Measurements from ENCODE around the gene PPCDC.

The PPCDC gene

DNA sequence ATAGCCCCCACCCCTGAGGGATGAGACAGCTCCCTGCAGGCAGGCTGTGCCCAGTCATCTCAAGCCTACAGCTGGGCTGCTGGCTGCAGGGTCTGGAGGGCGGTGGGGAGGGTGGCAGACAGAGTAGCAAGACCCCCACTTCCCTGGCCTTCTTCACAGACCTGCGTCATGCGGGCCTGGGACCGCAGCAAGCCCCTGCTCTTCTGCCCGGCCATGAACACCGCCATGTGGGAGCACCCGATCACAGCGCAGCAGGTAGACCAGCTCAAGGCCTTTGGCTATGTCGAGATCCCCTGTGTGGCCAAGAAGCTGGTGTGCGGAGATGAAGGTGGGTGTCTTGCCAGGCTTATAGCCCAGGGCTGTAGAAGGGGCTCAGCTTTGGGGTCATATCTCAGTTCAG, 25.0 kb downstream of the PPCDC start:
- DNase-seq: no peak

DNA sequence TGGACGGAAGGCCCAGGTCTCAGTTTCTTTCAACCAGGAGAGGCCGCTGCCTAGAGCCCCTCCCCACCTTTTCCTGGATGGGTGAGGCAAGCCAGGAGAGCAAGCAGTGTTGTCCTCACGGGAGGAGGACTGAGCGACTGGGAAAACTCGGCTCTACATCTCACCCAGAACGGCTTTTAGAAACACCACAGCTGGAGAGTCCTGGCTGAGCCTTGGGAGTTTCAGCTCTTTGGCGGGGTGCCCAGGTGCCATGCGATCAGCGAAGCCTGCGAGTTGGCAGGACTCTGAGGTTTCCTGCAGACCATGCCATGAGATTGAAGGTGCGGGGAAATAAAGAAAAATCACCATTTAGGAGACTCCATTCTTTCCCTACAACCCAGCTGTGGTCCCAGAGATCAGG, 26.0 kb downstream of the PPCDC start:
- DNase-seq: no peak

DNA sequence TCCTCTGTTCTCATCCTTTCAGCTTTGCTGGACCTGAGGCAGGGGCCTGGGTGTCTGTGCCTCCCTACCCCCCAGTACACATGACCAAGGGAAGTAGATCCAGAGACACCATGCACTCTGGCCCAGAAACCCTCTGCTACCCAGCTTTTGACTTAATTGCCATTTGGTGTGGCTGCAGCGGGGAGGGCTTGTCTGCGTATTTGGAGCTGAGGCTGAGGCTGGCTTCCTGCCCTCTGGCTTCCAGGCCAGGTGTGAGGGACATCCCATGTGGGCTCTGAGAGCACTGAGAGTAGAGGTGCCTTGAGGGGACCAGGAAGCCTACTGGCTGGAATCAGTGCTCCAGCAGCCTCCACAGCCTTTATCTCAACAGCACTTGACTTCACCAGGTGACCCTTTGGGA, 26.9 kb downstream of the PPCDC start:
- no peak for DNase-seq

DNA sequence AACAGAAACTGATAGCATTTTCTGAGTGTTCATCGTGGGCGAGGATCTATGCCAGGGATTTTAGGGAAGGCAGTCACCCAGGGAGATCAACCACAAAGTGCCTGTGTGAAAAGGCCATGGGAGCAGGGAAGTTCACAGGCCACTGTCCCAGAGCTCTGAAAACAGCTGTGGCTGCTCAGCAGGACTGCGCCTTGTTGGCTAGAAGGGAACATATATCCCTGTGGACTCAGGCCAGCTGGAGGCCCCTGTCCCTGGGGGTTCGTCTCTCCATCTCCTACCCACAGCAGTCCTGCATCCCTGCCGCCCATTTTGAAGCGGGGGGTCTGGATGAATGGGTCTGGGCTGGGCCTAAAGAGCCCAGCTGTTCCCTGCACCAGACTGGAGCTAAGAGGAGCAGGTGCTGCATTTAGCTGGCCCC, 27.8 kb downstream of the PPCDC start:
- no peak for DNase-seq

DNA sequence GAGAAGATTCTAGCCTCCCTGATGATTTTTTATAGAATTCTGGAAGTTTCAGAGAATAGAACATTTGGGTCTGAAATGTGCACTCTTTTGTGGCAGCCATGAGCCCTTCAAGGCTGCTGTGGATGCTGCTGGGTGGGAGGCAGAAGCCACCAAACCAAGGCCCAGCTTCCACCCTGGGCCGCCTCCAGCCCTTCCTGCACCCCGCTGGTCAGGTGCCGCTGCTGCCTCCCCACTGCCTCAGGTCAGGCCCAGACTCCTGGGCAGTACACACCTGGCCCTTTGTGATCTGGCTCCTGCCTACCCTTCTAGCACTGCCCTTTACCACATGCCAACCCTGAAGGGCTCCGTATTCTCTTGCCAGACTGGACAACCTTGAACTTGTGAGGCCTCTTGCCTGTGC, 28.3 kb downstream of the PPCDC start:
- no peak for DNase-seq

DNA sequence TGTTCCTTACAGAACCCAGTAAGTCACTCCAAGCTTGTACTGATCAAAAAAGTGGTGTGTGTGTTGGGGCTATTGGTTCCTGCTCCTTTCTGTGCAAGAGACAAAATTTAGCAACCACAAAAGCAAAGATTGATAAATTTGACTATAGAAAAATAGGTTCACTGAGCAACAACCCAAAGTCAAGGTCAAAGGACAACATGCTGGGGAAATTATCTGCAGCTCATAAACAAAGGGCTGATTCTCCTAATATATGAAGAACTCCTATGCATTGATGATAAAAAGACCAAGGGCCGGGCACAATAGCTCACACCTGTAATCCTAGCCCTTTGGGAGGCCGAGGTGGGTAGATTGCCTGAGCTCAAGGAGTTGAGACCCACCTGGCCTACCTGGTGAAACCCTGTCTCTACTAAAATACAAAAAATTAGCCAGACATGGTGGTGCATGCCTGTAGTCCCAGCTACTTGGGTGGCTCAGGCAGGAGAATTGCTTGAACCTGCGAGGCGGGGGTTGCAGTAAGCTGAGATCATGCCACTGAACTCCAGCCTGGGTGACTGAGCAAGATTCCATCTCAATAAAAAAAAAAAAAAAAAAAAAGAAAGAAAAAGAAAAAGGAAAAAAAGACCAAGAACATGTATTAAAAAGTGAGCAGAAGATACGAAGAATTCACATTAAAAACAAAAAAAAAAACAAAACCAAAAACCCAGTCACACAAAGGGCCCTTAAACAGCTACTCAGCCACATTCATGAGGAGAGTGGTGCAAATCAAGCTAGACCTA, 29.8 kb downstream of the PPCDC start:
- DNase-seq: no peak

DNA sequence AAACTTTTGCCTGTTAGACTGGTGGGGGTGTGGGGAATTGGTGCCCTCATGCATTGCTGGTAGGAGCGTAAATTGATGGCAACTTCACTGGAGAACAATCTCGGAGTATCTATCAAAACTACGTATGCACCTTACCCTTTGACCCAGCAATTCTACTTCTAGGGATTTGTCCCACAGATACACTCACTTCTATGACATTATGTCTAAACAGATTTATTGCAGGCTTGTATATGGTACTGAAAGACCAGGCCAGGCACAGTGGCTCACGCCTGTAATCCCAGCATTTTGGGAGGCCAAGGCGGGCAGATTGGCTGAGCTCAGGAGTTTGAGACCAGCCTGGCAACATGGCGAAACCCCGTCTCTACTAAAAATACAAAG, 30.3 kb downstream of the PPCDC start:
- no peak for DNase-seq

DNA sequence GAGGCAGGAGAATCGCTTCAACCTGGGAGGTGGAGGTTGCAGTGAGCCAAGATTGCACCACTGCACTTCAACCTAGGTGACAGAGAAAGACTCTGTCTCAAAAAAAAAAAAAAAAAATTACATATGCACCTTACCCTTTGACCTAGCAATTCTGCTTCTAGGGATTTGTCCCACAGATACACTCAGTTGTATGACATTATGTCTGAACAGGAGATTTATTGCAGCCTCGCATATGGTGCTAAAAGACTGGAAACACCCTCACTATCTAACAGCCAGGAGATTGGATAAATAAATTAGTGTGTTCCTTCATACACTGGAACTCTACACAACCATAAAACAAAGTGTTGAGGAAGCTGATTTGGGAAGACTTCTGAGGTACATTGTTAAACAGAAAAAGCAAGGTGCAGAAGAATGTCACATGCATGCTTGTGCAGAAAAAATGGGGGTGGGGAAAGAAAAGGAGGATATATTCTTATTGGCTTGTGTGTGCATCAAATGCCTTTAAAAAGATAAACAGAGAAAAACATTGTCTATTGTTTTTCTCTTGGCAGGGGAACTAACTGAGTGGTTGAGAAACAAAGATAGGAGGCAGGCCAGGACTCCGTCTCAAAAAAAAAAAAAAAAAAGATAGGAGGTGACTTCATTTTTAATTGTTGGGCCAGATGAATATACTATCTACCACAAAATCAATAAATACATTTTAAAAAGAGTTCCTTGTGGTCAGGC, 30.9 kb downstream of the PPCDC start:
- DNase-seq: no peak

DNA sequence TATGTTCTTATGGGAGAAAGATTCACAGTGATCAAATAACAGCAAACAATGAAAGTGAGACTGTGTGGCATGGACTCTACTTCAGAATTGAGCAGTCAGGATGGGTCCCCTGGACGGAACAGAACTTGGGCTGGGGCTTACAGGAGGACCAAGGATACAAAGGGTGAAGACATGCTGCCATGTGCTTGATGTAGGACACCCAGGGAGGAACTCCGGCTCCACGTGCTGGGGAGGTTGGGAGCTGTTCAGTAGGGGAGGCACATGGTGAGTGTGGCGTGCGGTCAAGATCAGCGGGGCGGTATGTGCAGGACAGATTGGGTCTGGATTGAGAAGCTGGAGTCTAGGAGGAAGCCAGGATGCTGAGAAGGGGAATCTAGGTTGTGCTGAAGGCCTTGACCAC, 32.6 kb downstream of the PPCDC start:
- no peak for DNase-seq

DNA sequence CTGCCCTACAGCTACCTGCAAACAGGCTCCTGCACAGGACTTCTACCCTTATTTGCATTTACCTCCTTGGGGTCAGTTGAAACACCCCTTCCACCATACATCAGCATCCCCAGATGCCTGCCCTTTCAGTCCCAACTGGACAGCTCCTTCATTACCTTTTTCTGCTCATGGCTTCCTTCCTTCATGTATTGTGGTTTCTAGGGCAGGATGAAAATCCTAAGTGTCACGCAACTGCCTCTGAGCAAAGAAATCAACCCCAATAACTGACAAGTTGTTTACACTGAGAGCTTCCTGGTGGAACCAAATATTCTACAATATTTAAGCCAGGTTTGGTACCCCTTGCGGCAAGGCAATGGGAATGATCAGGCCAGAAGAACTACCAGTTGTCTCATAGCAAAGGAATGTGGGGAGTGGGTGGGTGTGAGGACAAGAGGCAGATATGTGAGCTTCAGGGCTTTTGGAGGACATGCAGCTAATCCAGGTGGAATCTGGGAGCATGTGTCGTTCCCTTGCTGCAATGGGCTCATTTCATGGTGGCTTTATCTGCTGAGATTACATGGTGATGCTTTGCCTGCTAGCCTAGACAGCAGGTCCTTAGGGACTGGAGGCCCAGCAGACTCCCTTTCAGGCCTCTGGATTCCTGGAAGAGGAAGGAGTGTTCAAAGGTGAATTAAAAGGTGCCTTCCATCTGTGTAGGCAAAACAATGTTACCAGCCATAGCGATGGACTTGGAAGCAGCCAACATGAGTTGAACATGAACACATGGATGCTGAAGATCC, 34.9 kb downstream of the PPCDC start:
- DNase-seq: no peak

DNA sequence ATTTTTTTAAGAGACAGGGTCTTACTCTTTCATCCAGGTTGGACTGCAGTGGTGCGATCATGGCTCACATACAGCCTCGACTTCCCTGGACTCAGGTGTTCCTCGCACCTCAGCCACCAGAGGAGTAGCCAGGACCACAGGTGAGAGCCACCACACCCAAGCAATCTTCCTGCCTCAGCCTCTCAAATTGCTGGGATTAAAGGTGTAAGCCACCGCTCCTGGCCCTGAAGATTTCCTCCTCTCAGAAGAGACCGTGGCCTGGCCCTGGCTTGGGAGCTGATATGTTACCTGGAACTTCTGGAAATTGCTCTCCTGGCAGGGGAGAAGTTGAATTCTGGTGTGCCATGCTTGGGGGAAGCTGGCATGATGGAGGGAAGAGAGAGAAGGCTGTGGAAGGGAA, 36.2 kb downstream of the PPCDC start:
- no peak for DNase-seq

DNA sequence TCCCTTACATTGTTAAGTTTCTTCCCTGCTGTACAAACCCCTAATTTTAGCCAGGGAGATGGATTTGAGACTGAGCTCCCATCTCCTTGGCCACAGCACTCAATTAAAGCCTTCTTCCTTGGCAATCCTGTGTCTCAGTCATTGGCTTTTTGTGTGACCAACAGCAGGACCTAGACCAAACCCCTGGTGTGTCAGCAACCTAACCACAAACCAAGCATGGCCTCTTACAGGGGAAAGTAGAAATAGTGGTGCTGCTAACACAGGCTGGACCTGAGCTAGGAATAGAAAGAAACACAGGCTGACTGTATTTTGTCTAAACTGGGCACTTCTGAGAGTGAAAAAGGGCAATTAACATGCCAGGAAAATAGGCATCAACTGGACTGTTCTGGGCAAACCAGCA, 37.9 kb downstream of the PPCDC start:
- DNase-seq: no peak

DNA sequence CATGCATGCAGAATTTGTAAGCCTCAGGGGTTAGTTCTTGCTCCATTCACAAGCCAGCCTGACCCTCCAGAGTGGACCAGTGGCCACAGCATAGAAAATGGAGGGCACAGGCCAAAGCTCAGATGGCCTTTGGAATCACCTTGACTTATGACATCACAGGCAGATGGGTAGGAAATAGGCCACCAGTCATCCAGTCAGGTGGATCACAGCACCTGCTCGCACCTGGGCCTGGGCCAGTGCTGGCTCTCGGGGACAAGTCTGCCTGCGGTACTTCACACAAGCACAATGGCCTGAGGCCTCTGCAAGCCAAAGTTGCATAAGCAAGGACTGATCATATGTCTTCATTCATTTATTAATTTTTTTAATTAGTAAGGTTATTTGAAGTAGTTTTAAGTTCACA, 39.3 kb downstream of the PPCDC start:
- no peak for DNase-seq

DNA sequence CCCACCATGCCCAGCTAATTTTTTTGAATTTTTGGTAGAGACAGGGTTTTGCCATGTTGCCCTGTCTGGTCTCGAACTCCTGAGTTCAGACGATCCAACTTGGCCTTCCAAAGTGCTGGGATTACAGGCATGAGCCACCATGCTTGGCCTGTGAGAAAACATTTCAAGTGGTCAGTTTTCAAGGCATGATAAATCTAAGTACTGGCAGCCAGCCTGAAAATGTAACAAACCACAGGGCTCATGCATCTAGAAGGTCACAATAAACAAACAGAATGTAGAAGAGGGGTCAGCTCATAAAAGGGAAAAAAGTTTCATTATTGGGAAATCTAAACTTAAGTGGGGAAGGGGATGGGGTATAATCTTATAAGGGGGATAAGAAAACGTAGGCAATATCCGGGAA, 39.9 kb downstream of the PPCDC start:
- DNase-seq: no peak

DNA sequence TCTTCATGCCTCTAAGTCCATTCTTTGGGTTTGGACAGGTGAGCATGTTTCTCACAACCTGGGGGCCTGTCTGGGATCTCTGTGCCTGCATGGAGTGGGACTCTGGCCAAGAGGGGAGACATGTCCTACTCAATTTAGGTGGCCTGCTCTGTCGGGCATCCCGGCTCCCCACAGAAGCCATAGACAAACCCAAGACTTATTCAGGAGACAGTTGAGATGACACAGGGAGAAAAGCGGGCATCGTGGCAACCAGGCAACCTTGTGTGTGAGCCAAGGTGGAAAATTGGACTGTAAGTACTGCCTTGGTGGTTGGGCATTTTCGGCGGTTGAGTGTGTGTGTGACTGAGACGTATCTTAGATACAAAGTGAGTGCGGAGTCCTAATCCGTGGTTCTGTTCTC, 40.5 kb downstream of the PPCDC start:
- DNase-seq: no peak

DNA sequence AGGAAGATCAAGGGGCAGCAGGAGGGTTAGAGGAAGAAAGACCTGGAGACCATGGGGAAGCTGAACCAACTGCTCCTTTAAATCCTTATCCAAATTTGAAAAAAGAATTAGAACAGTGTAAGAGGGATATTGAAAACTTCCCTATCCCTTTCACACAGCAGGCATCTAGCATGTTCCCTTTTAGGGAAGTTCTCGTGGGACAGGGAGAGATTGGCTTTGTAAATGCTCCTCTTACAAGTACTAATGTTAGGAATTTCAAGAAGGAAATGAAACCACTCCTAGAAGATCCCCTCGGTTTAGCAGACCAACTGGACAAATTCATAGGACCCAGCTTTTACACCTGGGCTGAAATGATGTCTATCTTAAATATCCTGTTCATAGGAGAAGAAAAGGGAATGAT, 41.5 kb downstream of the PPCDC start:
- no peak for DNase-seq

DNA sequence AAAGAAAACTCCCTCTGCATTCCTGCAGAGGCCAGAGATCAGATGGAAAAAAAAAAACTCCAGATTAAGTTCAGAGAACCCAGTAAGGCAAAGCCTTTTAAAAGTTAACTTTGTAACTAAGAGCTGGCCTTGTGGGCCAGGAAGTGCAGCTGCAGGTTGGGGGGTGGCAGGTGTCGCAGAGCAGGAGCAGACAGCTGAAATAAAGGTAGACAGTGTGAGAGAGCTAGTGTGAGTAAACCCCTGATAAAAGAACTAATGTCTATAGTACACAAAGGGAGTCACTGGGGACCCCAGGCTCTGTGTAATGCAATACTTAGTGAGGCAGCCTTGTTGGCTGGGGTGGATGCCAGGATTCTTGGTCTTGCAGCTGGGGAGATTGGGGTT, 42.1 kb downstream of the PPCDC start:
- no peak for DNase-seq

DNA sequence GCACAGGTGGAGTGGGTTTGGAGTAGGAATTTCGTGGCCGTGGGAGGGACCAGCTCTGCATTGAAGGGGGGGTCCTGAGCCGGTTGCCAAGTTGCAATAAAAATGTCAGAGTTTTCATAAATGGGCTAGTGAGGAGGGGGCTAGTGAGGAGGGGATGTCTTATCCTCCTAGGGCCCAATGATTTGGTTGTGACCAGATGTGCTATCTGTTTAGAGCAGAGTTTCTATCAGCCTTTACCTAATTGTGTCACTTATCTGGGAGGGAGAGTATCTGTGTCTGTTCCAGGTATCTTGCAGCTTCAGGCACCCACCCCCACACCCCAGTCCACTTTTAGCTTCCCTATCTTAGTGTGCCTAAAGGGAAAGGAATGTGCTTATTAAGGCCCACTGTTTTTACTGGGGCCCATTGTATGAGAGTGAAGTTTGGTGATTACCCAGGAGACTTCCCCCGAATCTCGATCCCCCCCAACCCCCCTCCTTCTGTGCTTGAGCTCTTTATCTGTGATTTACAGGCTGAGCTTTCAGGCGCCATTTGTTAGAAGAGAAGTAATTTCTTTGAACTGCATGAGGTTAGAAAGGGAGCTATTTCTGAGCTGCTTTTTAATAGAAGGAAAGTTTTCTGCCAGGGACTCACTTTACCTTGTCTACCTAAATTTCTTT, 42.6 kb downstream of the PPCDC start:
- no peak for DNase-seq

DNA sequence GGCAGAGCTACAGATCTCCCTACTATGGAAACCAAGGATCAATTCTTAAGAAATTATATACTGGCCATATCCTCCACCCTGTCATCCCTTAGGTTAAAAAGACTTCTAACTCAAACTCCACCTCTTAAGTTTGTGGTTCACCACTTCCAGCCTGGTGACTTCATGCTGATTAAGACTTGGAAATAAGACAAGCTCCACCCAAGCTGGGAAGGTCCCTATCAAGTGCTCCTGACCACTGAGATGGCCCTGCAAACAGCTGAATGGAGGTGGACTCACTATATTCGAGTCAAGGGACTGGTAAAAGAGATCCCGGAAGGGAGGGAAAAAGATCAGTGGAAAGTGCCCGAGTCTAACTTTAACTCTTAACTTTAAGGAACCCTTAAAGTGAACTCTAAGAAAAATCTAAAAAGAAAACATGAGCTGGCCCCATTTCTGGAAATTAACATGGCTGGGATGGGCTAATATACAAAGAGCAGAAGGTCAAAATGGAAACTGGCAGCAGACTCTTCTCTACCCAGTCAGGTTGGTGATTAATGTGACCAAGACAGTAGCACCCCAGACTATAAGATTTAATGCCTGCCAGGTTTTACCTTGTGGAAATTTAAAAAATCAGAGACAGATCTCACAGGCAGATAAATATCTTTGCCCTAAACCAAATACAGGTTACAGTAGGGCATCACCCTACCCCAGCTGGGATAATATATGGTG, 43.9 kb downstream of the PPCDC start:
- no peak for DNase-seq

DNA sequence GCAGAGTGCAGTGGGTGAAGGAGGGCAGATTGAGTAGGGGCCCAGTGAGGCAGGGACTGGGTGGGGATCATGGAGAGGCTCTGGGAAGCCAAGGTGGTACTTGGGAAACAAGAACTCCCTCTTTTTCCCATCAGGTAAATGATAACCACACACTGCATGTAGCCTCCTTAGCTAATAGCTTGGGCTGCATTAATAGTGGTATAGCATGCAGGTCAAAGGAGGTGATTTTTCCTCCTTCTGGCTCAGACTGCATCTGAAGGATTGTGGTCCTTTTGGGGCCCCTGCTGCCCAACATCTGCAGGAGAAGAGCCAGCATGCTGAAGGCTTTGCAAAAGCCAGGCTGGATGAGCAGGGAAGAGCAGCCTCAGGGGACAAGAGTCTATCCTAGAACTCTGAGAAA, 45.4 kb downstream of the PPCDC start:
- no peak for DNase-seq

DNA sequence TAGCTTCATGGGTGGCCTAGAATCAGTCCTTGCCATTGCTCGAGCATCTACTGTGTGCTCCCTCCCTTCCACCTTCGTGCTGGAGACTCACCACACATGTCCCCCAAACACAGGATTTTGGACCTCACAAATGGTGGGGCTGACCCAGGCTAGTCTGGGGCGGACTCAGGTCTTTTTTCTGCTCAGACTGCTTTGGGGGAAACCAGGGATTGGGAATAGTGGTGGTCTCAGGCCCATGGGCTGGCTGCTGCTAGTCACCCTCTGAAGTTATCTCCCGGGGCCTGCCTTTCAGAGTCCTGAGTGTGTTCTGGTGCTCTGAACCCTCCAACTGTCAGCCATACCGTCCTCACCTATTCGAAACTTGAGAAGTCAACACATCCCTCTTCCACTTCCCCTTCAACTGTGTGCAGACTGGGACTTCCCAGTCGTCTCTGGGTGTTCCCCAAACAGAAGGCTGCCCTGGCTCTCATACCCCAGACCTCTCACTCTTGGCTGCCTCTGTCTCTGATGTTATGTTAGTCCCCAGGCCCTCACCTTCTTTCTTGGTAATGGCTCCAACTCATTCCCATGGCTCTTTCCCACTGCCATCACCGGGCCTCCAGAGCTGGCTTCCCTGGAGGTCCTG, 46.0 kb downstream of the PPCDC start:
- DNase-seq: no peak

DNA sequence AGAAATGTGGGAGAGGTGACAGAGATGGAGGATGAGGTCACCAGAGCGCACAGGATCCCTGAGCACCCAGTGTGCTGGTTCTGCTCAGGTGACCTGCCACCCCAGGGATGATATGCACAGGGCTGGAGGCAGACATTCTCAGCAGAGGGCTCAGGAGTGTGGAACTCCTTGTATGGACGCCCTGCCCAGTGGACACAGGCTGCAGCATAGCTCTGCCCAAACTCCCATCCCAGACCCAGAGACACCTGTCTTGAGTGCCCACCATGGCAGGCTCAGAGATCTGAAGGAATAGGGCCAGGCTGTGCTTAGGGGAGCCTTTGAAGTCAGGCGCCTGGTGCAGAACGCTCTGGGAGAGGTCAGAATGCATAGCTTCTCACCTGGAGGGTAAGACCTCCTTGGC, 47.3 kb downstream of the PPCDC start:
- DNase-seq: no peak
